Medulla oblongata (tissue), 1 donor: ENCODE measurements around the gene AREL1.
A peak's percentile ranks its signal among the peaks of the same experiment; 100 is the strongest.

Source experiments
- DNase-seq: peaks from one replicate; pipeline ENCODE4 v3.0.0-alpha.2; 2015; ENCODE audit errors: extremely low spot score

Gene AREL1

DNA sequence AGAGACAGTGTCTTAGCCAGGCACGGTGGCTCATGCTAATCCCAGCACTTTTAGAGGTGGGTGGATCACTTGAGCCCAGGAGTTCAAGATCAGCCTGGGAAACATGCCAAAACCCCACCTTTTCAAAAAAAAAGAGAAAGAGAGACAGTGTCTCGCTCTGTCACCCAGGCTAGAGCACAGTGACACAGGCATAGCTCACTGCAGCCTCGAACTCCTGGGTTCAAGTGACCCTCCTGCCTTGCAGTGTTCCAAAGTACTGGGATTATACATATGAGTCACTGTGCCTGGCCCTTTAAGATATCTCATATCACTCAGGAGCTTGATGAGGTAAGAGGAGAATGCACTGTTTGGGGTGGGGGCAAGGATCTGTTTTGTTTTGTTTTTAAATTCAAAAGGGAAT, 52.7 kb downstream of the AREL1 start:
- DNase-seq, result no peak

DNA sequence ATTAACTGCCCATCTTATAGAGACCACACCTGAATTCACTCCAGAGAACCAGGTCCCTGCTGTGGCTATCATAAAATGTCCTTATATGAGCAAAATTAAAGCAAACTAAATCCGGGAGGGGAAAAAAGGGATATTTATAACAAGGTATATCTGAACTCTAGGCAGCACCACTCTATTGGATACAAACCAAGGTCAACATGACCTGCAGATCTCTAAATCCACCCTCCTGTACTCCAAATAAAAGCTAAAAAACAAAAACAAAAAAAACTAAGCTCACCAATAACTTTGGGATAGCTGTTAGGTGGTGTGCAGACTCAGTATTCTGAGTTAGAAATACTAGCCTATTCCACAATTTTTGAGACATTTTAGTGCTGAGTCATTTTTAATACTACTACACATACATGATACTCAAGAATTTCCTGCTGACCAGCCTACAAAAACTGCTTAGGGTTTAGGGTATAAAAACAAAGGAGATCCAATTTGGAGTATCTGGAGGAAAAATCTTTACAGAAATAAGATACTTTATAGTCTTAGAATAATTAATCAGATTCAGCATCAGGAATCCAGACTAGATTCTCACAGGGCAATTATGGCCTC, 54.2 kb downstream of the AREL1 start:
- no peak for DNase-seq

DNA sequence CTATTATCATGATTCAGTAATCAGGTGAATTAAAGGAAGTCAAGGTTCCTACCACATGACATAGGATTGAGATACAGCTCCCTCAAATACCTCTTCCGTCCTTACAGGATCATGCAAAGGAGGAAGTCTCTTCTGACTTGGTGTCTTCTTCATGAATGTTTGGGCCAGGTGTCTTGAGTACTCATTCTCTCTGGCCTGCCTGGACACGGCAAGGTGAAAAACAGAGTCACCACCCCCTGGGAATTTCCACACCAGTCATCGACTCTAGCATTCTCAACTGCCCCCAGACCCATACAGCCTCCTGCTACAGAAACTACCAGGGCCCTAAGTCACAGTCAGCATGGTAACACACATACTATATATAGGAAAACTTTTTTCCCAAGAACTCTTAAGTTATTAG, 55.9 kb downstream of the AREL1 start:
- DNase-seq, result no peak

DNA sequence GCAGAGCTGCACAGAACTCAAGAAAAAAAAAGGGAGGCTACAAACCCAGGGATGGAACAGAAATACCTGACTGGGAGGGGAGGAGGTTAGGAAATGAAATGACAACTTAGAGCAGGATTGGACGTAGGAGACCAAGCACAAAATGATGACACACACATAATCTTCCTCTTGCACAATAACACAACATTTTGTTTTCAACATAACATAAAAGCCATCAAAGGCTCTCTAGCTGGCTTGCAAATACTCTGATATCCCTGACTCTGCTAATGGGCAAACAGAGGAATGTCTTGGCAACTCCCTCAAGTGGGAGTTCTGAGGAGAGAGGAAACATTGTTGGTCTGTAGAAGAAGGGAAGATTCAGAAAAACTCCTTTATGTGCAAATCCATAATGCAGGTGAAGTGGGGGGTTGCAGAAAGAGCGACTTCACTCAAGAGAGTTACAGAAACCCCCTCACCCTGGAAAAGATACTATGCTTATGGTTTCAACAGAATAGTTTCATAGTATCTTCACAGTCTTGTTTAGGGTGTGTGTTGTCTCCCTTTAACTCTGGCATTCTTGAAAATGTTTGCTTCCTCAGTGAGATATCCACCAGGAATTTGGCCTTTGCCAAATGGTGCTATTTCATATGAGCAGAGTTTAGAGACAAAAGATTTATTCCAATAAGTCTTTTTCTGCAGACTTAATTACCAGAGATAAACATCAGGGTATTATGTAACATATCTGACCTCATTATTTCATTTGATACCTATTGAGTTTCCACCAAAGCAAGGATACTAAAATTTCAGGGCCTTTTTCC, 57.1 kb downstream of the AREL1 start:
- no peak for DNase-seq

DNA sequence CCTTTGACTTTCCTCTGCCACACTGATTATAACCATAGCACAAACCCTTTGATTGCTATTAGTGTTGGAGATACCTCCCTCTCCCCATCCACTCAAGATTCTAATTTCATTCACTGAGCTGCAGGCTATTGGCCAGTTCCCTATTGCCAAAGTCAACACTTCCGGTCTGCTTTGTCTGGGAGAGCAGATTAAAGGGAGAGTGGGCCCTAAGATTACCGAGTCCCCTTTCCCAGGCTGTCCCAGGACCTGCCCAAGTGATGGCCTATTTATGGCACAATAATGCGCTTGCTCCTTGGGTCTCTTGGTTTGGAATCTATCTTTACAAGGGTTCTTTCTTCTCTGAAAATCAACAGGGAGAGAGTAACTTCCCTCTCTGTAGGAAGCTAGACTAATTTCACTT, 57.9 kb downstream of the AREL1 start:
- no peak for DNase-seq

DNA sequence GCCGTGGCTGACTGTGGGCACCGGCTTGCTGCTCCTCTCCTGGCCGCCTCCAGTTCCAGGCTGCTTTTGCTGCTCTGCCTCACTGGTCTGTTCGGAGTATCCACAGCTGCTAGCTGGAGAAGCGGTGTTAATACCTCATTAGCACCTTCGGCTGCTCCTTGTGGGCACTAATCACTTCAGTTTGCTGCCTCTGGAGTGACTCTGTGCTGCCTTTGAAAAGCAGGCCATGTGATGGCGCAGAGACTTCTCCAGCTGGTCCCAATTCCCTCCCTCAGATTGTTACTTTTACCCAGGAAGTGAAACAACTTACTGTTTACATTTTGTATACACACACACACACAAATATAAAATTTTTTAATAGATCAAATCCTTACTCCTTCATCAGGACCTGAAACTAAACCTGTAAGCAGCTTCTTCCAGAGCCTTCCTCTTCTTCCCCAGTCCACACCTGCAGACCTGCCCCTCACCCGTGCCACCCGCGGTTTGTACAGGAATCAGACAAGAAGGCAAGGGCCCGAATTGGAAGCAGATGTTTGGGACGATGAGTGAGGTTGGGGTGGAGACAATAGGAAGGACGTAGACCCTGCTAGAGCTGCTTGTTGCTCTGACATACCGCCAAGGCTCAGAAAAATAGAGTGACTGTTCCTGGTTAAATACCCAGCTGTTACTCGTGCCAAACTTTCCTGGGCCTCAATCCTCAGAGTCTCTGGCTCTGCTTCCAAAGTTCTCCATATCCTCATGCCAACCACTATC, 59.3 kb downstream of the AREL1 start:
- DNase-seq, result peak; percentile 71

DNA sequence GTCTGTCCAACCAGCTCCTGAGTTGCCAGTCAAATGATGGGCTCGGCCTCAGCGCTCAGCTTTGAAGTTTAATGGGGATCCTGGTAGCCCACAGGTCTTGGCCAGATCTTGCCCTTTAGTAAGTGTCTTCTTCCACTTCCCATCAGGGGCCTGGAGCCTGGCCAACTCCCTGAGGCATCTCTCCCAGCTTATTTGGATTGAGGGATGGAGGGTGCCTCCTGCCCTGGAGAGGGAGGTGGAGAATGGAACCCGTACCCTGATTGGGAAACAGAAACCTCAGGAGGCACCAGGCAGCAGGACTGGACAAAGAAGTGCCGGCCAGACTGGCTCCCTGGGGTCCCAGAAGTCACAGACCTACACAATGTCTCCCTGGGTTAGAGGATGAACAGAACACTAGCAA, 60.3 kb downstream of the AREL1 start:
- DNase-seq, result no peak

DNA sequence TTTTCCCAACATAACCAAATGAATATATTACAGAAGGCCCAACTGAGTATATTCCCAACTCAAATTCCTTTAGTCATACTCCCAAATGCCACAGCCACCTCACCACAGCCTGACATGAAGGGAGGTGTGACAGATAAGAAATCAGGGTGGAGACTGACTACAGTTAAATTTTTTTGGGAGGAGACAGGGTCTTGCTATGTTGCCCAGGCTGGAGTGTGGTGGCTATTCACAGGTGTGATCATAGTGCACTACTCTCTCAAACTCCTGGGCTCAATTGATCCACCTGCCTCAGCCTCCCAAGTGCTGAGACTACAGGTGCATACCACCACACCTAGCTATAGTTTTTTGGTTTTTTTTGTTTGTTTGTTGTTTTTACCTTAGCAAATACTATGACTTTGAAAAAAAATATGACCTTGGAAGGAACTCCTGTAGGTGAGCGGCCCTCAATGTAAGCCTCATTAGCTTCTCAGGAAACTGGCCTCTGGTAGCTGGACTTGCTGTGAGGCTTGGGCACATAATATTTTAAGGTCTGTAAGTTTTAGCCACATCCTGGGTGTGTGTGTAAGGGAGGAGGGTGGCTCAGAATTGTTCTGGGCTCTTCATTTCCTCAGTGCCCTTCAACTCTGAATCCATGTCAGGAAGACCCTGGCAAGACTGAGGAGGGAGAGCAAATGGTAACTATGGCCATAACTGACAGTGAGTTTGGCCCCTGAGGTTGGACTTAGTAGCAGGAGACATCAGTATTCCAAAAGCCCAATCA, 61.8 kb downstream of the AREL1 start:
- DNase-seq, result no peak

DNA sequence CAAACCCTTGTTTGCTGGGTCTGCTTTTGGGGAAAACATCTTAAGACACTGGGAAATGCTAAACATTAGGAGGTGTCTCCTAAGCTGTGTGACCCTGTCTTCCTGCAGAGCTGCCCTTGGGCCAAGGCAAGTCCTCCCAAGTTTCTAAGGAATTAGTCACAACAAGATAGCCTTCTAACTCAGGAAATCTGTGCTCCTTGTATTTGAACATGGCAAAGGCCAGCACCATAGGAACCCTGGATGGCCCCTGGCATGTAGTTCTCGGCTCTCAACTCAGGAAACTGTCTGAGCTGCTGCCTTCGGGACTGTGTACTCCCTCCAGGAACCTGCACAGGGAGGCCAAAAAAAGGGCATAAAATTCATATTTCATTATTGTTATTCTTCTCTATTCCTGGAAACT, 63.2 kb downstream of the AREL1 start:
- DNase-seq, result no peak

DNA sequence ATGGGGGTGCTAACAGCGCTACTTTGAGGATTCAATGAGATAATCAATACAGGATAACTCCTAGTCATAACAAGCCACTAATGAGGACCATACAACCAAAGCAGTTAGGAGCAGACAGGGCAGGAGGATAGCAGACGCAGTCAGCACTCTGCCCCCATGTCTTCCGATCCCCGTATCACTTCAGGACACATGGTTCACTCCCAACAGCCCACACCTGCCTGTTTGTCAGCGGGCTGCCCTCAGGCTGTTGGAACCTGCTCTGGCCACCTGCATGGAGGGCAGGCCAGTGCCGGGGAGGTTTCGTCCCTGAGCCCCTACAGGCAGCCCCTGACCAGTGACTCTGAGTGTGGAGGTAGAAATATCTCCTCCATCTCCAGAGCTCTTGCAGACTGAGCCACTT, 63.7 kb downstream of the AREL1 start:
- no peak for DNase-seq

DNA sequence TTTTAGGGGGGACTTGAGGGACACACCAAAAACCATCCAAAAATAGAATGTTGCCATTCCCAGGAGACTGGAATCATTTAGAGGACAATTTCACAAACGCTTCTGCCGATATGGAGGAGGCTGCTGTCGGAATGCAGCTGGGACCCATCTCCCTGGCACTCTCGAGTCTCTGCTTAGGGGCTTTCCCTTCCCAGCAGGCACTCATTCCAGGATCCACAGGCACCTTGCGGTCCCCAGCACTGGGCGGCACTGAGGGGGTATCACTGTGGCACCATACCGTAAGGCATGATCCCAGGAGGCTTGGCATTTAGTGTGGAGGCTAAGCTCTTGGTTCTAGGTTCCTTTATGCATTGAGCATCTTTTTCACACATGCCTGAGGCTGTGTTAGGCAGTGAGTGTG, 64.3 kb downstream of the AREL1 start:
- DNase-seq, result no peak

DNA sequence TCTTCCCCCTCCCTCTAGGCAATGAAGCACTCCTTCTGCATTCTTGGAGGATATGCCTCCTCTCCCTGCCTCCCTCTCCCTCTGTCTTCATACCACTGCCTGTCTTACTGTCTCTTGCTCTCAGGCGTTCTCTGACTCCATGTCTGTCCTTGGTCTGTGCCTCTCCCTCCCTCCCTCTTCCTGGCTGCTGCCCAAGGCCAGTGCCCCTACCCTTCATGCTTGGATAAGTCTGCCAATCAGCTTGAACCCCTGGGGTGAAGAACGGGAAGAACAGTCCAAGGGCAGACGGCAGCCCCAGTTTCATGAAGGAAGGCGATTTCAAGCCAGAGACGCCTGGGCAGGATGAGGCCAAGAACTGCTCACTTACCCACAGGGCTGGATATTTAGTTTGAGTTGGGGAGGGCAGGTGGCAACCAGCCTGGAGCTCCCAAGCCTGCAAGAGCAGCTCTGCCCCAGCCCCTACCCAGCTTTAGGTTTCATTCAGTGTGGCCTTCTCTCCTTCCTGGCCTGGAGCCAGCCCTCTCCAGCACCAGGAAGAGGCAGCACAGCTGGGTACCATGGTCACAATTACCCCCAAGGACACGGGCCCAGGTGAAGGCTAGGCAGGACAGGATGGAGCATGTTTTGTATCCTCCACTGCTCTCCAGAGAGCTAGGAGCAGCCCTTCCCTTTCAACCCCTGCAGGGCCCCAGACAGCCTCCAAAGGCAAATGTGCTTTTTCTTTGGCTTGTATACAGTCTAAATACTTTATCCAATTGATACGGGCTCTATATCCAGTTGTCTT, 65.0 kb downstream of the AREL1 start:
- peak; percentile 20 for DNase-seq

DNA sequence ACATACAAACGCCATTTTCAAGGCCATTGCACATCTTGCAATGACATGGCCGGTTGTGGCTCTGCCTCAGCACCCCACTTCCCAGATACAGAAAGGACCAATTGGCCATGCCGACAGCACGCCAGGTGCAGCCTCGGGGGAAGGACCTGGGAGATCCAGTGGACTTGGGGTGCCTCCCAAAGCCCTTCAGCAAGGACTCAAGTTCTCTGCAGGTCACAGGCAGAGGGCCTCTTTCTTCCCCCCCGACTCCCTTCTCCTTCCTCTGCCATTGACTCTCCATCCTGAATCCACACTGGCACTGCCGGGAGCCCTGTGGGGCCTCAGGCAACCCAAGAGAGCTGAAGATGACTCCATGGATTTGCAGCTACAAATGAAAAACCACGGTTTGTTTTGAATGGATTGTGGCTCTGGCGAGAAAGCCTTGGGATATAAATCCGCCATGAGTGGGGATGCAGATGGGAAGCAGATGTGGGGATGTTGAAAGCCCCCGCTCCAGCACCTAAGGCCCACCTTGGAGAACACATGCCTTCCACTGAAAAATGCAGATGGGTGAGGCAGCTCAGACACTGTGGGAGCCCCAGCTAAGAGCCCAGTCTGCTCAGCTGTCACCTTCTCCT, 65.7 kb downstream of the AREL1 start:
- no peak for DNase-seq

DNA sequence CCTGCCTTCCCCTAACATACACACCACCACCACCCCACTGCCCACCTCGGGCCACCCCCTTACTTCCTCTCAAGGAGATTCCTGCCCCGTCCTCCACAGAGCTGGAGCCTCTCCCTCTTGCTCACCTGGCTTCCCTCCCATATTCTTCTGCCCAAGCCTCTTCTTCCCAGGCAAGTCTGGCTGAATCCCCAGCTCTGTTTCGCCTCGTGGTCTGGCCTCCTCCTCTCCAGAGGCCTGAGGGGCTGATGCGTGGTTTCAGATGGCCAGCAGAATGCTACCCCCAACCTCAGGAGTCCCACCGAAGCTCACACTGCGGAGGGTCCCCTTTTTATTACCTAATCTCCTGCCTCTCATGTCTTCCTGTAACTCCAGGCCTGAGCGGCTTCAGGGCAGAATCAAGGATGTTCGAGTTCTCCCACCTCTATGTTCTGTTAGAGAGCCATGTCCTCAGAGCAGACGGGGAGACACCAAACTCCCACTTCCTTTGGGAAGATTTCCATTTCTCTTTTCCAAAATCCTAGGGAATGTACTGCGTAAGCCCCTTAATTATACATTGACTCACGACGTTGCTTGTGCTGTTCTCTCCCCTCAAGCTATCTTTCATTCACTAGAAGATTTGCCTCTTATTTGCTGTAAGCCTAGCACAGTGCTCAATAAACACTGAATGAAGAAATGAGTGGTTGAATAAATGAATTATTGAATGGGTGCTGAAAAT, 67.0 kb downstream of the AREL1 start:
- DNase-seq, result no peak

DNA sequence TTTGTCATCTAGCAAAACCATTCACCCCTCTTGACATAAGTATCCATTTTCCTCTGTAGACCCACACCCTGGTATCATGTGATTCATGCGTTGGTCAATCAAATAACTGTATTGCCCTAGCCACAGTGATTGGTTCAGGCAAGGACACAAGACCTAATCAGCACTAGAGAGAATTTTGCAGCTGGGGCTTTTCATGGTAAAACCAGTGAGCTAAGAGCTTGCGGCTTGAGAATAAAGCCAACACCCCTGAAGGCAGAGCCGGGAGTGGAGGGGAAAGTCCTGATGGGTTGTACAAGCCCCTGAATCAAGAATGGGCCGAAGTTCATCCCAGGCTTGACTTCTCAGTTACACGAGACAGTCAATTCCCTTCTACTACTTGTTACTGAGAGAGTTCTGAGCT, 67.6 kb downstream of the AREL1 start:
- DNase-seq, result no peak

DNA sequence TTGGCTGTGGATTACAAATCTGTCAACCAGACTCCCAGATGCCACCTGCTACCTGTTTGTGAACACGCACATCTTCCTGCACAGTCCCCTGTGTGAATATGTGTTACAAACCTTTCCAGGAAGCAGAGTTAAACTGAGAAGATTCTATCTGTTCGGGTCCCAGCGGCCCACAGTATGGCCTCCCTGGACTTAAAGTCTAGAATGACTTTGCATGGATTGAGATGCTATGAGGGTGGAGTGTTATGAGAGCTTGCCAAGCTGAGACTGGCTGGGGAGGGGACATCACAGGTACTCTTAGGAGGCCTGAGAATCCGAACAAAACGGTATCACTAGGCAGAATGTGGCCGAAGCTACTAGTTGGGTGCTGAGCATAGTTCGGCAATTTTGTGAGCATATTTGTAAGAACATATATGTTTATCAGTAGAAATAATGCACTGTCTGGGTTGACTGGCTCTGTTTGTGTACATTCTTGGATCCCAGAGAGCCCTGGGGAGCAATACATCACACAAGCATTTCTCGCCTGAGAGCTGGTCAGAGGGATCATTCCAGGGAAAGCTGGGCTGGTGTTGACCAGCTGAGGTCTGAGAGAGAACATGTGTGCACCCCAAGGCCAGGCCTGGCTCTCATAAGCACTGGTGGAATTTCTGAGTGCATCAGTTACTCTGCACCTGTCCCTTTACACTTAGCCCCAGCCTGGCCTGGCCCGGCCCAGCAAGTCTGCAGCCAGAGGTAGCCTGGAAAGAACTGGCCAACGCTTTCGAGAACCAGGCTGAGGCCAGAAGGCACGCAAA, 71.1 kb downstream of the AREL1 start:
- DNase-seq, result no peak

DNA sequence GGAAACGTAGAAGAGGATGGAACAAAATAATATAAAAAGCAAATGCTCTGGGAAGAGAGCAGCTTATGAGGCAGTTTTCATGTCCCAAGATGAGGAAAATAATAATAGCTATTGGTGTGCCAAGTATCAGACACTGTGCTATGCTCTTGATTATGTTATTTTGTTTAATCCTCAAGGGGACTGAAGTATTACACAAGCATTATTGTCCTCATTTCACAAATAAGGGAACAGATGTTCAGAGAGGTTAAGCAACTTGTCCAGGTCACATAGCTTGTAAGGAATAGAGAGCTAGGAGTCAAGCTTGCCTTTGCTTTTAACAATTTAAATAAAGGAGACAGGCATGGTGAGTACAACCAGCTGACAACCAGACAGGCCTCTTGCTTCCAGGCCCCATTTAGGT, 73.9 kb downstream of the AREL1 start:
- DNase-seq, result no peak

DNA sequence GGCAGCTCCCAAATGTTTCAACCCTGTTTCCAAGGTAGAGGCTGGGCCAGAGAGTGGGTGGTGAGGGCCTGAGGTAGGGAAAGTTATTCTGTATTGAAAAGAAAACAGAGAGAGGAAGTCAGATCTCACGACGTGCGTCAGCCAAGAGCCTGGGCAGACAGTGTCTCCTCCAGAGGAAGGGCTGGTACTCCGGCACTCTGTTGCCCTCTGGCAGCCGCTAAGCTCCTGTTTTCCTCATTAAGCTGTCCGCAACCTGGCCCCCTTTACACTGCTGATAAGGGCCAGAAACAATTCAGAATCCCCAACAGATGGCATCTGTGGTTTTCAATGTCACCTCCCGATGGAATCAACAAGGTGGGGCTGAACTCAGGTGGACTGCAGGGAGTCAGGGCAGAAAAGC, 74.8 kb downstream of the AREL1 start:
- DNase-seq, result no peak

DNA sequence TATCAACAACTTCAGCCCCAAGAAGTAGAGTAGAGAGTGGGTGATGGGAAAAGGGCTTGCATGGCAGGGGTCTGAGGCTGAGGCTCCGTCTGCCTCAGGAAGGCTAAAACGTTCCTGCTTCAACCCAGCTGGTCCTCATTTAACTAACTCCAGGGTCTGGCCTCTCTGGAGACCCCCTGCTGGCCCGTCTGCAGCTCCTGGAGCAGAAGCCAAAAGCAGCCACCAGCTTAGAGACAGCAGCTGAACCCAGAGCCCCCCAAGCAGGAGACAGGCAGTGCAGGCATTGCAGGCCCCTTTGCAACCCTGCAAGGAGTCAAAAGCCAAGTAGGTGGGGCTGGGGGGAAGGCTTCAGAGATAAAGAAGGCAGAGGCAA, 75.7 kb downstream of the AREL1 start:
- no peak for DNase-seq
